ENCODE measurements around the gene CXCL10.

CXCL10 gene

DNA sequence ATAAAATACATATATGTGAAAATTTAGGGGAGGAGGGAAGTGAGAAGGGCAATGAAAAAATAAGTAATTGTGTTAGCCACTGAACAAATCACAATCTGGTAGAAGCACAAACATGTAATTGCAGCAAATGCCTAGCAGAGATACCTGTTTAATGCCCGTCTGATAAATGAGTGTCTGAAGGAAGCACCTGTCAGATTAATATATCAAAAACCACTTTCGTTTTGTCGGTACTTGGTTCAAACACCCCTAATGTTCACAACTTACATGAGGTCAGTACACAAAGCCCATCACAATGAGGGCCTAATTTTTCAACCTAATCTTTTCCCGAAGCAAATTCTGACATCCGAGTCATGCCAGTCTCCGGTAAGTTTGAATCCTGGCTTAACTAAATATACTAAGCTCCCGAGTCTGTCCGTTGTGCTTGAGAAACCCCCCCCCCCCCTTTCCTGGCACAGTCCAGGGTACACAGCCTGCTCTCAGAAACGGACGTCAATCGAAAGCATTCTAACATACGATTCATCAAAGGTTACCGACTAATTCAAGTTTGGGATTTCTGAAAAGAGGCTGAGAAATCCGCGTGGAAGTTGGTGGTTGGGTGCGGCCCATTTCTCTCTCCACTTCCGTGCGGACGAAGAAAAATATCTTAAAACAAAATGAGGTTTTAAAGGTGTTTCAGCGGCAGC, 33.3 kb downstream of the CXCL10 start:
- DNase-seq (ENCODE audit: low read depth): no peak

DNA sequence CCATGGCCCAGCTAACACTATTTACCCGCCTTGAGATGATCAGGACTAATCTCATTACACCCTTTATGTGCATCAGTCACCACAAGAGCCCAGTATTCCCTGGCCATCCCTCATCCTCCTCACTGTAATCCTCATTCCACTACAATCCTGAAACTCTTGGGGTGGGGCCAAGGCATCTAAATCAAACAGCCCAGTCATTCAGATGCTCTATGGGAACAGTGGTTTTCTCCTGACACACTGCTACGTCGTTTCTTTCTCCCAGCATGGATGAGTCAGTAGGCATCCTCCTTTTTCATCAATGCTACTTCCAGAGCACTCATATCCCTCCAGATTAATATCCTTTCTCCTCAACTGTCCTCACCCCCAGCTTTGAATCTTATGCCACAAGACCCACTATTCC, 38.2 kb downstream of the CXCL10 start:
- no peak for DNase-seq (ENCODE audit: low read depth)

DNA sequence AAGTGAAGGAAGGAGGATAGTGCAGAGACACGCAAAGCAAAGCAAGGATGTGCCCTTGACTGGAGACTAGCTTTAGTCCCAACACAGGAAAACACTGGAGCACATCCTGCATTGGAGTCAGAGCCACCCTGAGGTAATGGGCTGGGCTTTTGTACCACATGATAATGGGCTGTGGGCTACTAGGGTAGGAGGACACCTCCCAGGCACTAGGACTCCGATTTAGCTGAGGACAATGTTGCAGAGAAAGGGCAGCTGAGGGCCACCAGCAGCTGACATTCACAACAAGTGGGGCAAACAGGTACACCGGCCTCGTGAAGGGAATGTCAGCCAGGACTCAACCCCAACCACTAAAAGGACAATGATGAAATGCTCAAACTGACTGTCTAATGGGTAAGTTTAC, 42.7 kb downstream of the CXCL10 start:
- no peak for DNase-seq (ENCODE audit: low read depth)

DNA sequence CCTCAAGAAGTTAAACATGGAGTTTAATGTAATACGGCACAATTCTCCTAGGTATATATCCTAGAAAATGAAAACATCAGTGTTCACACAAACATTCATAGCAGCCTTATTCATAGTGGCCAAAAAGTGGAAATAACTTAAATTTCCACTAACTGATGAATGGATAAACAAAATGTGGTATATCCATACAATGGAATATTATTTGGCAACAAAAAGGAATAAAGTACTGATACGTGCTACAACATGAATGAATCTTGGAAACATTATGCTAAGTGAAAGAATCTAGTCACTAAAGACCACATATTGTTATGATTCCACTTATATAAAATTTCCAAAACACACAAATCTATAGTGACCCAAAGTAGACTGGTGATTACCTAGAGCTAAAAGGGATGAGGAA, 47.1 kb downstream of the CXCL10 start:
- no peak for DNase-seq (ENCODE audit: low read depth)

DNA sequence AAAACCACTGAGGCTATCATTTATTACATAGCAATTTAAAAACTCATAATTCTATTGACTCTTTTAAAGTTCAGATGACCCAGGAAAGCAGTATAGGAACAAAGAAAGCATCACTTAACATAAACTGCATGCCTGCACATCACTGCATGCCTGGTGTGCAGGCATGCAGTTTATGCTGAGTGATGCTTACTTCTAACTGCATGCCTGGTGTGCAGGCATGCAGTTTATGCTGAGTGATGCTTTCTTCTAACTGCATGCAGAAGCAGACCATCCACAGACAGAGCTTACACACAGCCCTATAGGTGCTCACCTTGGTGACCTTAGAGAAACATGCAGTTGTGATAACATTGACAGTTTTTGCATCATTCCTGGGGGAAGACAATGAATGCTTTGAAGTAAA, 49.5 kb downstream of the CXCL10 start:
- DNase-seq (ENCODE audit: low read depth): no peak

All from activated T-cell treated with anti-CD3 and anti-CD28 coated beads for 1 hour (primary cell).